Panc1 (cell line): Measurements from ENCODE around the gene PRR35.

Source experiments
- CTCF ChIP-seq: fragments of 450-650 bp; IDR thresholded peaks from 2 replicates; pipeline ENCODE4 v1.5.1; 2017; ENCODE audit warnings: mild to moderate bottlenecking
- REST ChIP-seq, 2 experiments: IDR thresholded peaks; 2 replicates each; pipeline ENCODE4 v1.6.1; 2011 to 2012; ENCODE audit warnings: low read depth in 2 of 2, control low read depth in 1 of 2, low read length in 1 of 2, mild to moderate bottlenecking in 1 of 2, moderate library complexity in 1 of 2; ENCODE audit not compliant: insufficient read depth in 1 of 2
- SIN3A ChIP-seq: IDR thresholded peaks from 2 replicates; pipeline ENCODE4 v1.6.1; 2012; ENCODE audit warnings: low read depth, mild to moderate bottlenecking, low read length, moderate library complexity, borderline replicate concordance; ENCODE audit not compliant: insufficient read depth

DNA sequence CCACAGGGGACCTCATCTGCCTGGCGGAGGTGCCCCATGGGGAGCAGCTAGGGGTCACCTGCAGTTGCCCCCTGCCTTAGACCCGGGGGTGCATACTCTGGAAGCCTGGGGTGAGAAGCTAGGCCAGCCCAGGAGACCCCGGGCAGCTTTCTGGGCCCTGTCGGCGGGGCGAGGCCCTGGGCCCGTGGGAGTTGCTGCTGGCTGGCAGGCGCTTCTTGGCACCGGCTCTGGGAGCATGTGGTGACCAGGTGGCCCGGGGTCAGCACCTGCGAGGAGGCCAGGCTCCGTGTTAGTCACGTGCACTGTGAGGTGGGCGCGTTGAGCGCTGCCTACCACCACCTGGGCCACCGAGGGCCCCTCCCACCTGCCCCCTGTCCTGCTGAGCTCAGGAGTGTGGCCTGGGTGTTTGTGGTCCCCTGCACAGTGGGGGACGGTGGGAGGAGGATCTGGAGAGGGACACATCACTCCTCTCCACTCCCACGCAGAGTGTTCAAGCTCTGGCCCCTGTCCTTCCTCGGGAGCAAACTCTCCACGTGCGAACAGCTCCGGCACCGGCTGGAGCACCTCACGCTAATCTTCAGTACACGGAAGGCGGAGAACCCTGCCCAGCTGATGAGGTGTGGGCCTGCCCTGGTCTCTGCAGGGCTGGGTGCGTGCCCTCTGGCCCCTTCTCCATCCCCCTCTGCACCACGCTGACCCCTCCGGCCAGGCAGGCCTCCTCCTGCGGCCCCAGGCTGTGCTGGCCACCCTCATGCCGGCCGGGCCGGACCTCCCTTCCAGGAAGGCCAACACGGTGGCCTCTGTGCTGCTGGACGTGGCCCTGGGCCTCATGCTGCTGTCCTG lies 15.4 kb downstream of the PRR35 start:
- no peak for TF ChIP-seq CTCF
- TF ChIP-seq REST (IDR thresholded peaks at IDR 0.05; ENCODE audit: insufficient read depth in 1 of 2, low read depth in 2 of 2, low read length in 1 of 2), result no peak
- TF ChIP-seq SIN3A, result no peak
